ENCODE results near the gene SLC25A13.

Gene SLC25A13

GRCh38 chr7:96349572-96349971, 27.7 kb upstream of the SLC25A13 start:
- in situ Hi-C loops (cut with MboI; ENCODE audit: low pct_unique_long_range_greater_than_20kb, low sequenced_read_pairs, unreplicated experiment), result no loop called here
- no peak for DNase-seq (ENCODE audit: low spot score)
- TF ChIP-seq CTCF (IDR thresholded peaks at IDR 0.05; ENCODE audit: extremely low read depth, insufficient read depth, missing control alignments), result no peak

- TF ChIP-seq CTCF (IDR thresholded peaks at IDR 0.05; ENCODE audit: extremely low read depth, insufficient read depth, missing control alignments), result no peak
- DNase-seq (ENCODE audit: low spot score), result no peak
- in situ Hi-C loops (cut with MboI; ENCODE audit: low pct_unique_long_range_greater_than_20kb, low sequenced_read_pairs, unreplicated experiment), result no loop called here
Observed at GRCh38 chr7:96347471-96347870, 25.6 kb upstream of the SLC25A13 start.

GRCh38 chr7:96346293-96346953, 24.5 kb upstream of the SLC25A13 start:
- DNase-seq (ENCODE audit: low spot score), result no peak
- no peak for TF ChIP-seq CTCF (IDR thresholded peaks at IDR 0.05; ENCODE audit: extremely low read depth, insufficient read depth, missing control alignments)
- in situ Hi-C loops (cut with MboI; ENCODE audit: low pct_unique_long_range_greater_than_20kb, low sequenced_read_pairs, unreplicated experiment), result no loop called here

GRCh38 chr7:96344236-96344635, 22.3 kb upstream of the SLC25A13 start:
- in situ Hi-C loops (cut with MboI; ENCODE audit: low pct_unique_long_range_greater_than_20kb, low sequenced_read_pairs, unreplicated experiment), result no loop called here
- no peak for DNase-seq (ENCODE audit: low spot score)
- TF ChIP-seq CTCF (IDR thresholded peaks at IDR 0.05; ENCODE audit: extremely low read depth, insufficient read depth, missing control alignments), result no peak

- no peak for TF ChIP-seq CTCF (IDR thresholded peaks at IDR 0.05; ENCODE audit: extremely low read depth, insufficient read depth, missing control alignments)
- in situ Hi-C loops (cut with MboI; ENCODE audit: low pct_unique_long_range_greater_than_20kb, low sequenced_read_pairs, unreplicated experiment), result no loop called here
- DNase-seq (ENCODE audit: low spot score), result no peak
Observed at GRCh38 chr7:96342049-96342448, 20.2 kb upstream of the SLC25A13 start.

GRCh38 chr7:96337519-96337918, 15.6 kb upstream of the SLC25A13 start:
- TF ChIP-seq CTCF (IDR thresholded peaks at IDR 0.05; ENCODE audit: extremely low read depth, insufficient read depth, missing control alignments), result no peak
- DNase-seq (ENCODE audit: low spot score), result no peak
- in situ Hi-C loops (cut with MboI; ENCODE audit: low pct_unique_long_range_greater_than_20kb, low sequenced_read_pairs, unreplicated experiment), result no loop called here
